GM12878 (cell line): Measurements from ENCODE around the gene C11orf42. TPM values are rescaled to one million over a fixed set of nuclear protein-coding genes. Genes with fewer than 3 reads are reported as not detected.

Source experiments
- BHLHE40 ChIP-seq, 2 experiments: fragments of 450-650 bp in 1 of 2; IDR thresholded peaks; 2 replicates each; pipeline ENCODE4 v1.6.1; 2011 to 2017; ENCODE audit warnings: low read depth in 2 of 2, borderline replicate concordance in 1 of 2, improper control_type of control experiment in 1 of 2, low read length in 1 of 2, mild to moderate bottlenecking in 1 of 2
- CUX1 ChIP-seq: IDR thresholded peaks from 2 replicates; pipeline ENCODE4 v1.6.1; 2012; ENCODE audit warnings: improper control_type of control experiment, low read depth, low read length; ENCODE audit not compliant: insufficient replicate concordance
- HDGF ChIP-seq: fragments of 450-650 bp; IDR thresholded peaks from 2 replicates; pipeline ENCODE4 v1.6.1; 2016; ENCODE audit warnings: antibody characterized with exemption
- MTA2 ChIP-seq: fragments of 450-650 bp; IDR thresholded peaks from 2 replicates; pipeline ENCODE4 v1.6.1; 2016; ENCODE audit warnings: low read depth, mild to moderate bottlenecking, moderate library complexity
- POU2F2 ChIP-seq: IDR thresholded peaks from 3 replicates; pipeline ENCODE4 v1.6.1; 2011; ENCODE audit warnings: low read depth, mild to moderate bottlenecking, low read length, borderline replicate concordance
- RFX5 ChIP-seq: IDR thresholded peaks from 2 replicates; pipeline ENCODE4 v1.6.1; 2011; ENCODE audit warnings: low read depth, low read length, improper control_type of control experiment
- SPI1 ChIP-seq: IDR thresholded peaks from 2 replicates; pipeline ENCODE4 v1.6.1; 2011; ENCODE audit warnings: low read depth, mild to moderate bottlenecking, low read length, moderate library complexity, borderline replicate concordance; ENCODE audit not compliant: insufficient read depth
- ZNF217 ChIP-seq: fragments of 450-650 bp; IDR thresholded peaks from 2 replicates; pipeline ENCODE4 v1.6.1; 2017; ENCODE audit warnings: antibody characterized with exemption, mild to moderate bottlenecking
- polyA plus RNA-seq, 11 experiments: library from polyadenylated mRNA; depleted of rRNA in 4 of 11; unstranded in 6 of 11; stranded (reverse) in 5 of 11; fragments of >200 nt; fragmentation: Nextera tagmentation in 4 of 11; fragmentation: Illumina TruSeq in 1 of 11; extraction: Ambion mirVana in 4 of 11; extraction: Trizol in 1 of 11; gene quantifications; 1 replicate in 1 of 11; 2 replicates in 10 of 11; pipeline versions ENCODE4 v1.2.1 to v1.2.3, GENCODE V29; 2011 to 2016; ENCODE audit warnings: inconsistent platforms in 2 of 11, missing spikeins in 2 of 11, low read depth in 1 of 11
- total RNA-seq, 4 experiments: library from RNA; depleted of rRNA in 3 of 4; stranded (reverse); fragments of >200 nt in 3 of 4; fragmentation: Illumina TruSeq in 1 of 4; extraction: Trizol in 1 of 4; gene quantifications; 2 replicates each; pipeline versions ENCODE4 v1.2.1 to v1.2.3, GENCODE V29; 2013 to 2021
- TF ChIP-seq, protein P1 (sequence below): fragments of 450-650 bp; formaldehyde crosslinking; IDR thresholded peaks from 2 replicates; pipeline ENCODE4 v1.4.0; 2020; ENCODE audit warnings: mild to moderate bottlenecking, moderate library complexity

Gene C11orf42
- total and polyA plus RNA-seq, 10 of the 15 experiments (the other 5 are each of a cell fraction or from before 2014, with no cell fraction given) = 0.19 TPM; not detected in 9

DNA sequence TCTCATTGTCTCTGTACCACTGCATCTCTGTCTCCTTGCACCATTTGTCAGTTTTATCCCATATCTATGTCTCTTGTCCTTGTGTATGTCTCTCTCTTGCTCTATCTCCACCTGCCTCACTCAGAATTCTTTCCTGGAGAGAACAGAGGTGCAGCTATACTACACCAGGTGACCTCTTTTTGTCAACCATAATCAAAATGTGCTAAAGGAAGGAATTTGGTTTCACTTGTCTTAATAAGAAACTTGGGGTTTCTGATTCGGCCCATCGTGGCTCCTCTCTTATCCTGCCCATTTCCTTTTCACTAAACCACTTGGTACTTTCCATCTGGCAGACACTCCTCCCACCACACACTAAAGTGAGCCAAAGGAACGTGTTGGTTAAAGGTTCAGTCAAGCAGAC, 2.0 kb upstream of the C11orf42 start (continued):
- TF ChIP-seq, protein P1, sequence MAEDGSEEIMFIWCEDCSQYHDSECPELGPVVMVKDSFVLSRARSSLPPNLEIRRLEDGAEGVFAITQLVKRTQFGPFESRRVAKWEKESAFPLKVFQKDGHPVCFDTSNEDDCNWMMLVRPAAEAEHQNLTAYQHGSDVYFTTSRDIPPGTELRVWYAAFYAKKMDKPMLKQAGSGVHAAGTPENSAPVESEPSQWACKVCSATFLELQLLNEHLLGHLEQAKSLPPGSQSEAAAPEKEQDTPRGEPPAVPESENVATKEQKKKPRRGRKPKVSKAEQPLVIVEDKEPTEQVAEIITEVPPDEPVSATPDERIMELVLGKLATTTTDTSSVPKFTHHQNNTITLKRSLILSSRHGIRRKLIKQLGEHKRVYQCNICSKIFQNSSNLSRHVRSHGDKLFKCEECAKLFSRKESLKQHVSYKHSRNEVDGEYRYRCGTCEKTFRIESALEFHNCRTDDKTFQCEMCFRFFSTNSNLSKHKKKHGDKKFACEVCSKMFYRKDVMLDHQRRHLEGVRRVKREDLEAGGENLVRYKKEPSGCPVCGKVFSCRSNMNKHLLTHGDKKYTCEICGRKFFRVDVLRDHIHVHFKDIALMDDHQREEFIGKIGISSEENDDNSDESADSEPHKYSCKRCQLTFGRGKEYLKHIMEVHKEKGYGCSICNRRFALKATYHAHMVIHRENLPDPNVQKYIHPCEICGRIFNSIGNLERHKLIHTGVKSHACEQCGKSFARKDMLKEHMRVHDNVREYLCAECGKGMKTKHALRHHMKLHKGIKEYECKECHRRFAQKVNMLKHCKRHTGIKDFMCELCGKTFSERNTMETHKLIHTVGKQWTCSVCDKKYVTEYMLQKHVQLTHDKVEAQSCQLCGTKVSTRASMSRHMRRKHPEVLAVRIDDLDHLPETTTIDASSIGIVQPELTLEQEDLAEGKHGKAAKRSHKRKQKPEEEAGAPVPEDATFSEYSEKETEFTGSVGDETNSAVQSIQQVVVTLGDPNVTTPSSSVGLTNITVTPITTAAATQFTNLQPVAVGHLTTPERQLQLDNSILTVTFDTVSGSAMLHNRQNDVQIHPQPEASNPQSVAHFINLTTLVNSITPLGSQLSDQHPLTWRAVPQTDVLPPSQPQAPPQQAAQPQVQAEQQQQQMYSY (CRISPR knock-in tag) = no peak
- TF ChIP-seq CUX1 = no peak
- TF ChIP-seq BHLHE40 (IDR thresholded peaks at IDR 0.05; ENCODE audit: borderline replicate concordance in 1 of 2, low read depth in 2 of 2, low read length in 1 of 2) = peak; percentile 18 to 69; a peak in 2 of 4 replicates
- no peak for TF ChIP-seq POU2F2
- TF ChIP-seq MTA2 = peak; percentile 27; the same call in 1 of the 2 replicates
- TF ChIP-seq HDGF = 0 out of 2 replicates have a peak, but pooled peaks have one; percentile 57
- no peak for TF ChIP-seq ZNF217
- TF ChIP-seq RFX5 = no peak
- TF ChIP-seq SPI1 = peak; percentile 34; the same call in 1 of the 2 replicates
- TF ChIP-seq, all 136 proteins: peak for 12
